ENCODE data around the gene SERPINA10.
"Not testable (repeated sequence)": the region's sequence is repeated elsewhere in the genome, so short reads cannot be mapped to it uniquely, and the experiment has no call there.

Gene SERPINA10

DNA sequence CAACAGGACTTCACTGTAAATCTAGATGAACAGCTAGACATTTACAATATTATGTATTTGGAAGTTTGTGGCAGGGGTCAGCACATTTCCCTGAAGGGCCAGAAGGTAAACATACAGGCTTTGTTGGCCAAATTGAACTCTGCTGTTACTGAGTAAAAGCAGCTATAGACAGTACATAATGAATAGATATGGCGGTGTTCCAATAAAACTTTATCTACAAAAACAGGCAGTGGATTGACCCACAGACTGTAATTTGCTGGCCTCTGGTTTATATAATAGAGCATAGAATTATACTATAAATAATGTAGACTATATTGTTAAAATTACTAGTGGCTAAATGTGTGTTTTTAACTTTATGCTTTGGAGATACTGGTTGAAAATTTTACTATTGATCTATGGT, 25.7 kb downstream of the SERPINA10 start:
- peaks cover 10% of the 10 kb centered on the region for H3K9me3 Mint-ChIP-seq
- H3K36me3 Mint-ChIP-seq, result peaks cover 3% of the 10 kb centered on the region
- H3K4me3 Mint-ChIP-seq, result no peak overlapping the region
- H3K27me3 Mint-ChIP-seq, result peaks cover 10% of the 10 kb centered on the region
- H3K4me1 Mint-ChIP-seq, result no peaks in the 10 kb centered on the region
- H3K27ac Mint-ChIP-seq, result no peak overlapping the region

DNA sequence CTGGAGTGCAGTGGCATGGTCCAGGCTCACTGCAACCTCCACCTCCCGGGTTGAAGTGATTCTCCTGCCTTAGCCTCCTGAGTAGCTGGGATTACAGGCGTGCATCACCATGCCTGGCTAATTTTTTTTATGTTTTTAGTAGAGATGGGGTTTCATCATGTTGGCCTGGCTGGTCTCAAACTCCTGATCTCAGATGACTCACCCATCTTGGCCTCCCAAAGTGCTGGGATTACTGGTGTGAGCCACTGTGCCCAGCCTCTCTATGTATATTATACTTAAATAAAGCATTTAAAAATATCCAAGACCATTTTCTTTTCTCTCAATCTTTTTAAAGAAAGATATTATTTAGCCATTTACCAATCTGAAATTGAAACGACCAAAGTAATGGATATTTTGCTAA, 28.9 kb downstream of the SERPINA10 start:
- peaks cover 24% of the 10 kb centered on the region for H3K9me3 Mint-ChIP-seq
- not testable (repeated sequence) for H3K27me3 Mint-ChIP-seq, H3K4me1 Mint-ChIP-seq, H3K4me3 Mint-ChIP-seq, H3K27ac Mint-ChIP-seq, H3K36me3 Mint-ChIP-seq

- Mint-ChIP-seq H3K9me3 (no peaks in the 10 kb centered on the region), H3K27ac (no peak overlapping the region), H3K4me1 (no peaks in the 10 kb centered on the region), H3K4me3 (no peak overlapping the region), H3K36me3 (no peaks in the 10 kb centered on the region), H3K27me3 (peaks cover 3% of the 10 kb centered on the region)
Measured at GRCh38 chr14:94244182-94244581, 48.9 kb downstream of the SERPINA10 start.

- peaks cover 5% of the 10 kb centered on the region for H3K9me3 Mint-ChIP-seq
- H3K27ac Mint-ChIP-seq, result no peak overlapping the region
- H3K4me3 Mint-ChIP-seq, result no peak overlapping the region
- peaks cover 2% of the 10 kb centered on the region for H3K27me3 Mint-ChIP-seq
- no peaks in the 10 kb centered on the region for H3K4me1 Mint-ChIP-seq
- no peaks in the 10 kb centered on the region for H3K36me3 Mint-ChIP-seq
Measured at GRCh38 chr14:94239406-94239805, 53.7 kb downstream of the SERPINA10 start.

DNA sequence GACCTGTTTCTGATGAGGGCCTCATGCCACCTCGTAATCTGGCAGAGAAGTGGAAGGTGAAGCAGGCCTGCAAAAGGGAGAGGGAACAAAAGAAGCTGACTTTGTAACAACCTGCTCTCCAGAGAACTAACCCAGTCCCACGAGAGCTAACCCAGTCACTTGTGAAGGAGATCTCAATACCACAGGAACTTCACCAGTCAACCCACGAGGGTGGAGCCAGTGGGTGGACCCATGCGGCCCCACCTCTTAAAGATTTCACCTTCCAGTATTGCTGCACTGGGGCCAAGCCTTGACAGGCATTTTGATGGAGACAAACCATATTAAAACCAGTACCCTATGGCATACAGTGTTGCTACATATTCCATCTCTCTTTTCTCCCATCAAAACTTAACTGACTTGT, 55.1 kb downstream of the SERPINA10 start:
- no peak overlapping the region for H3K4me3 Mint-ChIP-seq
- peaks cover 5% of the 10 kb centered on the region for H3K9me3 Mint-ChIP-seq
- no peak overlapping the region for H3K27ac Mint-ChIP-seq
- peaks cover 2% of the 10 kb centered on the region for H3K27me3 Mint-ChIP-seq
- no peaks in the 10 kb centered on the region for H3K36me3 Mint-ChIP-seq
- no peaks in the 10 kb centered on the region for H3K4me1 Mint-ChIP-seq

DNA sequence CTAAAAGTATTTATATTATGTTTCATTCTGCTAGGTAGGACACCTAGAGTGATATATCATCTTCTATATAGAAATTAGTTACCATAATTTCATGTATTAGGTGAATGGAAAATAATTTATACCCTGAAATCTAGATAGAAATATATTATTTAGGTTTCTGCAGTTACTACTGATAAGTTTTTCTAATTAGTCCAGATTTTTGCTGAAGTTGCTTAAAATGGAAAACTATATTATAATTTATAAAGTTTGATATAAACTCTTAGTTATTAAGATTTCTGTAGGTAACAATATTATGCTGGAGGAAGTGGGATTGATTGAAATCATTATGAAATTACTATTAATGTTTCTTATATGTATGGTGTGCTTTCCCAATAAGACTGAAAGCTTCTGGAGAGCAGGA, 56.0 kb downstream of the SERPINA10 start:
- Mint-ChIP-seq H3K4me3 (no peak overlapping the region), H3K27ac (no peak overlapping the region), H3K27me3 (peaks cover 2% of the 10 kb centered on the region), H3K4me1 (no peaks in the 10 kb centered on the region), H3K9me3 (peaks cover 5% of the 10 kb centered on the region), H3K36me3 (no peaks in the 10 kb centered on the region)
